ENCODE results near the gene TOP3B. TPM values are rescaled to one million over a fixed set of nuclear protein-coding genes. Genes with fewer than 3 reads are reported as not detected.

TOP3B gene
- total RNA-seq, 1 experiment from 2014 or later, result 68.6 TPM

GRCh38 chr22:21985214-21985613, 2.6 kb upstream of the TOP3B start (continued):
- TF ChIP-seq HMGXB4 (CRISPR knock-in tag; IDR thresholded peaks at IDR 0.05) (no peak), JUN (CRISPR knock-in tag; IDR thresholded peaks at IDR 0.05) (no peak)

- TF ChIP-seq PRRX2 (CRISPR knock-in tag; IDR thresholded peaks at IDR 0.05) (no peak), PRDM15 (CRISPR knock-in tag; IDR thresholded peaks at IDR 0.05) (peak; percentile 87), SOX15 (CRISPR knock-in tag; IDR thresholded peaks at IDR 0.05) (no peak)
- H3K27me3 Mint-ChIP-seq (ENCODE audit: low read depth), result peaks cover 49% of the 10 kb centered on the region
- H3K4me1 Mint-ChIP-seq, result peaks cover 8% of the 10 kb centered on the region
- peak; percentile 93 for ATAC-seq
- H3K27ac Mint-ChIP-seq, result no peak overlapping the region
- POLR2A ChIA-PET, result no interaction called here
- CTCF ChIA-PET, result interaction anchor here (0.6 to 4.2 kb wide), 38 partner anchors 9 to 1428 kb away, joined by 3 to 31 read pairs (median 4); partner anchors contain the start of gene PPM1F
- peak overlapping the region; percentile 42; the same call in 1 of the 2 replicates for H3K4me3 Mint-ChIP-seq
- peak; percentile 78 for DNase-seq (ENCODE audit: low spot score)
- no peaks in the 10 kb centered on the region for H3K36me3 Mint-ChIP-seq
- no peaks in the 10 kb centered on the region for H3K9me3 Mint-ChIP-seq
Measured at GRCh38 chr22:21984793-21985192, 2.2 kb upstream of the TOP3B start.

- H3K9me3 Mint-ChIP-seq, result no peaks in the 10 kb centered on the region
- ChIA-PET POLR2A (no interaction called here), CTCF (interaction anchor here (0.6 to 3.1 kb wide), 9 partner anchors 10 to 338 kb away, joined by 3 to 29 read pairs (median 4); partner anchors contain the start of gene PPM1F)
- no peaks in the 10 kb centered on the region for H3K36me3 Mint-ChIP-seq
- no peak for ATAC-seq
- peak overlapping the region; percentile 87 for H3K4me3 Mint-ChIP-seq
- H3K27ac Mint-ChIP-seq, result peak overlapping the region; percentile 76
- H3K4me1 Mint-ChIP-seq, result peaks cover 8% of the 10 kb centered on the region
- TF ChIP-seq JAZF1 (CRISPR knock-in tag; IDR thresholded peaks at IDR 0.05), result 0 out of 2 replicates have a peak, but pooled peaks have one; percentile 36
- TF ChIP-seq ZNF416 (CRISPR knock-in tag; IDR thresholded peaks at IDR 0.05), result no peak
- H3K27me3 Mint-ChIP-seq (ENCODE audit: low read depth), result peaks cover 25% of the 10 kb centered on the region
- no peak for DNase-seq (ENCODE audit: low spot score)
Measured at GRCh38 chr22:21981874-21982273, 713 bp downstream of the TOP3B start.

- ATAC-seq (no peak), DNase-seq (ENCODE audit: low spot score) (no peak)
- CTCF ChIA-PET, result interaction anchor here (3.1 kb wide), 1 partner anchor 8 kb away, joined by 29 read pairs; no protein-coding TSS in a partner anchor
- Mint-ChIP-seq H3K27me3 (ENCODE audit: low read depth) (peaks cover 19% of the 10 kb centered on the region), H3K27ac (no peak overlapping the region), H3K36me3 (peaks cover under 1% of the 10 kb centered on the region; the same call in 1 of the 2 replicates), H3K4me1 (peaks cover 8% of the 10 kb centered on the region), H3K4me3 (no peak overlapping the region), H3K9me3 (no peaks in the 10 kb centered on the region)
- TF ChIP-seq FOXJ3 (CRISPR knock-in tag; IDR thresholded peaks at IDR 0.05; ENCODE audit: borderline replicate concordance) (no peak), ZNF219 (CRISPR knock-in tag; IDR thresholded peaks at IDR 0.05; ENCODE audit: borderline replicate concordance) (no peak), KAT7 (CRISPR knock-in tag; IDR thresholded peaks at IDR 0.05; ENCODE audit: borderline replicate concordance) (no peak), ETV6 (CRISPR knock-in tag; IDR thresholded peaks at IDR 0.05) (no peak), ZNF317 (CRISPR knock-in tag; IDR thresholded peaks at IDR 0.05; ENCODE audit: borderline replicate concordance, low read depth) (no peak), CREB1 (CRISPR knock-in tag; IDR thresholded peaks at IDR 0.05) (no peak), MXD4 (CRISPR knock-in tag; IDR thresholded peaks at IDR 0.05; ENCODE audit: borderline replicate concordance) (no peak), ZNF232 (CRISPR knock-in tag; IDR thresholded peaks at IDR 0.05) (no peak), PRDM15 (CRISPR knock-in tag; IDR thresholded peaks at IDR 0.05) (no peak), SOX15 (CRISPR knock-in tag; IDR thresholded peaks at IDR 0.05) (no peak), AR (CRISPR knock-in tag; IDR thresholded peaks at IDR 0.05) (no peak), MAX (CRISPR knock-in tag; IDR thresholded peaks at IDR 0.05) (no peak)
- POLR2A ChIA-PET, result no interaction called here
Measured at GRCh38 chr22:21980547-21980946, 2.0 kb downstream of the TOP3B start.
